Measurements from ENCODE around the gene PCF11.
"Not testable (repeated sequence)": the region's sequence is repeated elsewhere in the genome, so short reads cannot be mapped to it uniquely, and the experiment has no call there.

The PCF11 gene

DNA sequence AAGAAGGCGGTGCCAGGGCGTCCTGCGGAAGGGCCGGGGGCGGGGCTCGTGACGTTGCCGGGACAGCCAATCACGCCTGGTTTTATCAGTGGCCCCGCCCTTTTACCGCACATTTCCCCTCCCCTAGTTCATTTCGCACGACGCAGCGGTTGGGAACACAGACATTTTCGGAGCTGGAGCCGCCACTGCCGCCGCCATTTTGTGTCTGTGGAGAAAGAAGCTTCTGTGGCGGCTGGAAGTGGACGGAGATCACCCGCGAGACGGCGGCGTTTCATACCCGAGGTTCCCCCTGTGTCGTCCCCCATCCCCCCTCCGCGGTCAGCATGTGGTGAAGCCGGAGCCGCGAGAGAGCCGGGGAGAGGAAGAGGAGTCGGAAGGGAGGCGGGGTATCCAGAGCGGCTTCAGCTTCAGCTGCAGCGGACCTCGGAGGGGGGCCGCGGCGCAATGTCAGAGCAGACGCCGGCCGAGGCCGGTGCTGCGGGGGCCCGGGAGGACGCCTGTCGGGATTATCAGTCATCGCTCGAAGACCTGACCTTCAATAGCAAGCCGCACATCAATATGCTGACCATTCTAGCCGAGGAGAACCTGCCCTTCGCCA, at the start of gene PCF11:
TSS of gene PCF11 (plus strand) at position 136 of the 598 bp plus-strand sequence. CDS start at position 445, 309 bp downstream.
- DNase-seq: peak in 1 of 2 experiments; percentile 99

GRCh38 chr11:83112886-83113285, 44.0 kb upstream of the PCF11 start:
- no peak for DNase-seq

- DNase-seq: no peak
Observed at GRCh38 chr11:83115026-83115425, 41.9 kb upstream of the PCF11 start.

- DNase-seq: no peak
Observed at GRCh38 chr11:83115551-83115950, 41.4 kb upstream of the PCF11 start.

DNA sequence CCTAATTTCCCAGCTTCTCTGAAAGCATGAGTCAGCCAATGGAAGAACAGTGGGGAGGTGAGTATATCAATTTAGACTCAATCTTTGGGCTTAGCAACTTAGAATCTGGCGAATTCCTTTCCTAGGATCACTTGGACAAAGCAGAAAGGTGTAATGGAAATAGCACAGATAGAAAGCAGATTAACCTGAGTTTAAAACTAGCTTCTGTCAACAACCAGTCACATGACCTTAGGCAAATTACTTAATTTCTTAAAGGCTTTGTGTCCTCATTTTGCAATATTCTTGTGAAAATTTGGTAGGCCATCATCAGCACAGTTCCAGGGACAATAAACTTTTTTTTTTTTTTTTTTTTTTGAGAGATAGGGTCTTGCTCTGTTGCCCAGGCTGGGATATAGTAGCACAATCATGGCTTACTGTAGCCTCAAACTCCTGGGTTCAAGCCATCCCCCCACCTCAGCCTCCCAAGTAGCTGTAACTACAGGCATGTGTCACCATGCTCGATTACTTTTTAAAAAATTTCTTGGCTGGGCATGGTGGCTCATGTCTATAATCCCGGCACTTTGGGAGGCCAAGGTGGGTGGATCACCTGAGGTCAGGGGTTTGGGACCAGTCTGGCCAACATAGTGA, 40.8 kb upstream of the PCF11 start:
- no peak for DNase-seq

DNA sequence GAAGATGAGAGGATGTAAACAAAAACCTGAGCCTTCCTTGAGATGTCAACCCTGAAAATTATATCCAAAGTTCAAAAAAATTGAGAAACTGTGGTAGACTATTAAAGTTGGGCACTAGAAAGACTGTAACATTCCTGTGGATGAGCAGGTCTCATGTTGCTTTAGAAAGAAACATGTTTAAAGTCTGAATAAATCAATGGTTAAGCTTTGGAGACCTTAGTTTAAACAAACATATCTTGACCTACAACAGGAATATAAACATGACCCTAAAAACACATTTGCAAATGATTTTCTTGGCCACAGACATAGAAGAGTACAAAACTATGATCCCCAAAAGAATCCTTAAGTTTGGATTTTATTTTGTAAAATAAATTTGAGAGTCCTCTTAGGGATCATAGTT, 38.1 kb upstream of the PCF11 start:
- DNase-seq: no peak

- DNase-seq: no peak
Observed at GRCh38 chr11:83119216-83119615, 37.7 kb upstream of the PCF11 start.

DNA sequence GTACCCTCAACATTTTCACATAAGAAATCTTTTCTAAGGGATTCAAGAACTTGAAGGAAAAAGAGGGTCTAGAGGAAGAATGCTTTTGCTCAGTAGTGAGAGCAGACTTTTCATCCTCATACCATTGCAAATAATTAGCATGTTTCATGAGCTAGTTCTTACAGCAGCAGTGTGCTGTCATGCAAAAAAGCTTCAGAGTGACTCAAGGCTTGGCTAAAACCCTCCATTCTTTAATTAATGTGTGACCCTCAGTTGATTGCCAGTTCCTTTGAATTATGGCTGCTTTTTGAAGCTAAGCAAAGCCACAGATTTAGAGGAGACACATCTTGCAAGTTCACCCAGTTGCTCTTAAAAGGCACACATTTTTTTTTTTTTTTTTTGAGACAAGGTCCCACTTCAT, 36.6 kb upstream of the PCF11 start:
- no peak for DNase-seq

- DNase-seq: no peak
Observed at GRCh38 chr11:83122050-83122449, 34.9 kb upstream of the PCF11 start.

- DNase-seq: no peak
Observed at GRCh38 chr11:83122766-83123165, 34.2 kb upstream of the PCF11 start.

- no peak for DNase-seq
Observed at GRCh38 chr11:83124636-83125424, 32.1 kb upstream of the PCF11 start.

GRCh38 chr11:83125577-83125976, 31.4 kb upstream of the PCF11 start:
- DNase-seq: no peak

DNA sequence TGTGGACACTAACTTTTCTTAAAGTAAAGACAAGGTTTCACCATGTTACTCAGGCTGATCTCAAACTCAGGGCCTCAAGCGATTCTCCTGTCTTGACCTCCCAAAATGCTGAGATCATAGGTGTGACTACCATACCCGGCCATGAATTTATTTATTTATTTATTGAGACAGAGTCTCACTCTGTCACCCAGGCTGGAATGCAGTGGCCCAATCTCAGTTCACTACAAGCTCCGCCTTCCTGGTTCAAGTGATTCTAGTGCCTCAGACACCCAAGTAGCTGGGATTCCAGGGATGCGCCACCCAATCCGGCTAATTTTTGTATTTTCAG, 29.7 kb upstream of the PCF11 start:
- no peak for DNase-seq

GRCh38 chr11:83132191-83132590, 24.7 kb upstream of the PCF11 start:
- no peak for DNase-seq

DNA sequence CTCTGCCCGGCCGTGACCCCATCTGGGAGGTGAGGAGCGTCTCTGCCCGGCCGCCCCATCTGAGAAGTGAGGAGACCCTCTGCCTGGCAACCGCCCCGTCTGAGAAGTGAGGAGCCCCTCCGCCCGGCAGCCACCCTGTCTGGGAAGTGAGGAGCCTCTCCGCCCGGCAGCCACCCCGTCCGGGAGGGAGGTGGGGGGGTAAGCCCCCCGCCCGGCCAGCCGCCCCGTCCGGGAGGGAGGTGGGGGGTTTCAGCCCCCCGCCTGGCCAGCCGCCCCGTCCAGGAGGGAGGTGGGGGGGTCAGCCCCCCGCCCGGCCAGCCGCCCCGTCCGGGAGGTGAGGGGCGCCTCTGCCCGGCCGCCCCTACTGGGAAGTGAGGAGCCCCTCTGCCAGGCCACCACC, 23.7 kb upstream of the PCF11 start:
- DNase-seq: not testable (repeated sequence)

DNA sequence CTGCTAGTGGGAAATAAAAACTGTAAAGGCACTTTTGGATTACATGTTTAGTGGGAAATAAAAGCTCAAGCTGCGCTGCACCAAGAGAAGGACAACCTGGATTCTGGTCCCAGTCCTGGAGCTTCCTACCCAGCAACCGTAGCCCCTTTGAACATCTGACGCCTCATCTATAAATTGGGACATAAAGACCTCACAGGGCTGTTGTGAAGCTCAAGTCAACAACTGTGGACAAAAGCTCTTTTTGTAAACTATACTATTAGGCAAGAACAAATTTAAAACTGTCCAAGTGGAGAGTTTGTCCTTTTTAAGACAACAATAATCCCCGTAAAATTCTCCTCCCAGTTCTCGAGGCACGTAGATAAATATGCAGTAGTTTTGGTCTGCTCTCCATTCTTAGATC, 17.6 kb upstream of the PCF11 start:
- DNase-seq: no peak

DNA sequence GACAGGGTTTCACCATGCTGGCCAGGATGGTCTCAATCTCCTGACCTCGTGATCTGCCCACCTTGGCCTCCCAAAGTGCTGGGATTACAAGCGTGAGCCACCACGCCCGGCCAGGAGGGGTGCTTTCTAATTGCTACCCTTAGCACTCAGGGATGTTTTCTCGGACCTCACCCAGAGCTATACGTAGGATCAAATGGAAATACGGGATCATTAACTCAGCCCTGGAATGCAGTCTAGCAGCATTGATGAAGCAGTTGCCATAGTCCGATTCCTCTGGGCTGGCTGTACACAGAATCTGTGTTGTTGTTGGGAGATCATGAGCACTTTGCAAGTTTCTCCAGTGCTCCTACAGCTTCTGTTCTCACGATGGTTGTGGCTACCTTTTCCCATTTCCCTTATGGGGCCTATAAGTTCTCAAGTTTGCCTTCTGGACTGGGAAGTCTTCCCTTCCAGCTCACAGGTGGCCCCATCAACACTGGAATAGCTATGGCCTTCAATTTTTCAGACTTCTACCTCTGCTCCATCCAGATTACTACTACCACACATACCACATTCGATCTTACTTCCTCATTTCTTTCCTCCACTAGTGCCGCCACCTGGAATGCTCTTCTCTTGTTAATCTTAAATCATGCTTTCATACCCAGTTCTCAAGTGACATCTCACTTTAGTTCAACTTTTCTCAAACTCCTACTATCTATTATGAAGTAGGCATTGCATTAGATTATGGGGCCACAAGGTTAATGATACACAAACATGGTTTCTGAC, 16.1 kb upstream of the PCF11 start:
- no peak for DNase-seq

- no peak for DNase-seq
Observed at GRCh38 chr11:83147895-83148294, 9.0 kb upstream of the PCF11 start.

- DNase-seq: no peak
Observed at GRCh38 chr11:83150450-83150849, 6.5 kb upstream of the PCF11 start.

DNA sequence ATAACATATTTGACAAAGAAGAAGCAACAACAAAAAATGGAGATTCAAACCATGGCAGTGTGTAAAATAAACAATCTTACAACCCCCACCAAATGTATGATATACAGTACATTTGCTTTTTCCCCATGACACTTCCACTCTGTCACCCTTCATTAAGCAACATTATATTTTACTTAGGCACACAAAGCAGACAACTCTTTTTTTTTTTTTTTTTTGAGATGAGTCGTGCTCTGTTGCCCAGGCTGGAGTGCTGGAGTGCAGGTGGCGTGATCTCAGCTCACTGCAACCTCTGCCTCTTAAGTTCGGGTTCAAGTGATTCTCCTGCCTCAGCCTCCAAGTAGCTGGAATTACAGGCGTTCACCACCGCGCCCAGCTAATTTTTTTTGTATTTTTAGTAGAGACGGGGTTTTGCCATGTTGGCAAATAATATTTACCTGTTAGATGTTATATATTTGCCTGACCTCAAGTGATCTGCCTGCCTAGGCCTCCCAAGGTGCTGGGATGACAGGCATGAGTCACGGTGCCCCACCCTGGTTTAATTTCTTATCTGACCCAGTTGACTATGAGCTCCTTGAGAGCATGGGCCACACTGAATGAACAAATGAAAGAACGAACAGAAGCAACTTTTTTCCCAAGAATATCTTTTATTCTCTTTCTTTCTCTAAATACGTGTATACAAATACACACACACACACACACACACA, 5.5 kb upstream of the PCF11 start:
- DNase-seq: no peak

DNA sequence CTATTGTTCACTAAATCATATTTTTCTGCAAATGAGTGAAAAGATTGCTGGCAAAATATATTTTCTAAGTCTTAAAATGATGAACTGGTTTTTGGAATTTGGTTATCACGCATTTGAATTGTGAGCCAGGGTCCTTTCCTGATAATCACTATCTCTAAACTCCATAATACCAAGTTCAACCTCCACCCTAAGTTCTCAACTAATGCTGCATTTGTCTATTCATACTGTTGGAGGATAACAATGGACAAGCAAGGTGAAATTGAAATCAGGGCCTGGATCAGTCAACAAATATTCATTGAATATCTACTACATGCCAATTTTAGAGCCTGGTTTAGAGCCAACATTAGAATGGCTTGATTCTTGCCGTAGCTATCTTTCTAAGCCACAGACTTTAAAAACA, 4.7 kb upstream of the PCF11 start:
- no peak for DNase-seq

- no peak for DNase-seq
Observed at GRCh38 chr11:83153764-83154163, 3.2 kb upstream of the PCF11 start.

Data from activated CD4-positive, alpha-beta T cell treated with anti-CD3 and anti-CD28 coated beads, Interleukin-2, amount 50 U/mL, for 48 hours (primary cell).